Amniotic stem cell (primary cell): Measurements from ENCODE around the gene AGAP1.

Experiments used
- DNase-seq: peaks from one replicate; lab custom pipeline; 2025; lab: John Stamatoyannopoulos, UW

The AGAP1 gene

DNA sequence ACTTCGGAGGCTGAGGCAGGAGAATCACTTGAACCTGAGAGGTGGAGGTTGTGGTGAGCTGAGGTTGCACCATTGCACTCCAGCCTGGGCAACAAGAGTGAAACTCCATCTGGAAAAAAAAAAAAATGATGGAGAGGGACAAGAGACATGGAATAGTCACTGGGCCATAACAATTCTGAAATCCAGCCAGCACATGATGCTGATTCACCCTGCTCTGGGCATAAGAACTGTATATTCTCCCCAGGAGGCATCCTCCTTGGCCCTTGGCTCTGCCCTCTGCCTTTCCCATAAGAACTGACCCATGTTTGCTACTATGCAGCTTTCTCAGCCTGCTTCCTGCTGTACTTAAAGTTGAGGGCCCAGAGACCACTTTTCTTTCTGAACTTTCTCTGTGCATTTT lies 376.7 kb downstream of the AGAP1 start:
- no peak for DNase-seq

DNA sequence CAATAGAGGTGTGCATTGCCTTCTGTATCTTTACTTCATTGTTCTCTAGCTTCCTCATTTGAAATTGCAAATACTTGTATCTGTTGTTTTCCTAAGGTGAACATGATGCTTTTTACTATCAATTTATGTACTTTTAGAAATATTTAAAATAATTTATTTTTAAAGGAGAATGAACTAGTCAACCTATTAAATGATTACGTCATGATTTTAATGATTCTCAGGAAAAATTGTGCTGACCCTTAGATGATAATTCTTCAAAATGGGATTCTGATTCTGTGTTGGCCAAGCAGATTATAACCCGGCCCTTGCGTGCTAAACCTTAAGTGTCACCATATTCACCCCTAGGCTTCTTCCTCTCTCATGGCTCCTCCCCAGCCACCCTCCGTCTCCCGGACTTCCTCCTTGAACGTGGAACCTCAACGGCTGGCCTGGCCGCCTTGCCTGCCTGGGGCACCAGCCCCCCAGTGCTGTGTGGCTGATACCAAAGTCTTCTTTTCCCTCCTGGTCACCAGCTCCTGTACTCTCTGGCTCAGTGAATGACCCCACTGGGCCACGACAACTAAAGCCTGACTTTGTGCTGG lies 382.3 kb downstream of the AGAP1 start:
- no peak for DNase-seq

DNA sequence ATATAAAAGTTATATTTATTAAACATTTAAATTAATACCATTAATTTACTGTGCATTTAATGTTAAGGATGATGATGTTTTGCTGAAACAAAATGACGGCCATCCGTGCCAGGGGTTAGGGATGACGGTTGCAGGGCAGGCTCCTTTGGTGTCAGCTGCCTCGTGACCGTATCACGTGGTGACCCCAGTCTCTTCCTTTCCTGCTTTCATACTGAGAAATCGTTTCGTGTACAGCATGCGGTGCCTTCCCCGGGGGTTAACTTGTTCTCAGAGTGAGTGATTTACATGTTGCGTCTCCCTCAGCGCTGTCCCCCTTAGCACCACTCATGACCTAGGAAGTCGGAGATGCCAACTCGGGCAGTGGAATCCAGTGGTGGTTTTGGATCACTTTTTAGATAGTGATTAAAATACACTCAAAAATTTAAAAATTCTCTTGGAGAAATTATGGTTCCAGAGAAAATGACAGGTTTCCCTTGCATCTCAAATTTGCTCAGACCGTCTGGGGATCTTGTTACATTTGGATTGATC lies 383.5 kb downstream of the AGAP1 start:
- no peak for DNase-seq

DNA sequence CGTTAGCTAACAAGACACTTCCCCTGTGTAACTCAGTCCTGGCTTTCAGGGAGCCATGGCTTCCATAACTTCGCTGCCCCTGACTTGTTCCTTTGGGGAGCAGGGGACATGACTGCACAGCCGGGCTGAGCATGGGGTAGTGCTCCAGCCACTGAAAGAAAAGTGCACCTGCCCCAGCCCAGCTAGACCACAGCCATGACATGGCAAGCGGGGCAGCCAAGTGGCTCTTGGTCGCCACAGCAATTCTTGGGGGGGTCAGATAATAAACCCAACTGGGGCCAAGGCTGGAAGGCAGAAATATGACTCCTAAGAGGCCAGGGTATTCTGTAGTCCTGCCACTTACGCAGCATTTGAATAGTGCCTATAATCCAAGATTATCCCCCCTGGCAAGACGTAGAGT lies 385.3 kb downstream of the AGAP1 start:
- no peak for DNase-seq

DNA sequence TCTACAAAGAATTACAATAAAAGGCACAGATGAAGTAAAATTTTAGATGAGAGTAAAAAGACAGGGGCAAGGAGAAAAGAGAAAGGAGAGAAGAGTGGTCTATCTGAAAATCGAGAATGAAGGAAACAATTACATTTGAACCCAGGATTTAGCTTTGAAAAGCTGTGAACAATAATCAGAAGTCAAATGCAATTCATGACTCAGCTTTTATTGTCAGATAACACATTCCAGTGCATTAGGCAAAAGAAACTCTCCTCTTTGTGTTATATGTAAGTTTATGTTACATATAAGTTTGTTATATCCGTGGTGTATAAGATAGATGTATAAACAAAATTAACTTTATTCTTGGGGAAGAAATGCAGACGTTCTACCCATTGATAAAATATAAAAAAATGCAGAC lies 389.8 kb downstream of the AGAP1 start:
- DNase-seq = no peak

DNA sequence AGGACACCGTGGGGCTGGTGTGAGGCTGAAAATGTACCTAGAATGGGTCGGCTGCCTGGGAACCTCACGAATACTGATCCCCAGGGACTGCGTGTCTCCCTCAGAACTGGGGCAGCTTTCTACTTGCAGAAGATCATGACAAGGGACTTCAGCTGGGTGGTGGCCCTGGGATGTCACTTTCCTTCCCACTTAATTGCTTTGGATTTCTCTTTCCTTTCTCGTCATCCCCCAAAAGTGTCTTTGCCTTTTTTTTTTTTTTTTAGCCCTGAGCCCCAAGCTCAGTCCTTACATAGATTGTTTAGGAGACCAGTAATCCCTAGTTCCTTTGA lies 395.4 kb downstream of the AGAP1 start:
- DNase-seq = no peak

DNA sequence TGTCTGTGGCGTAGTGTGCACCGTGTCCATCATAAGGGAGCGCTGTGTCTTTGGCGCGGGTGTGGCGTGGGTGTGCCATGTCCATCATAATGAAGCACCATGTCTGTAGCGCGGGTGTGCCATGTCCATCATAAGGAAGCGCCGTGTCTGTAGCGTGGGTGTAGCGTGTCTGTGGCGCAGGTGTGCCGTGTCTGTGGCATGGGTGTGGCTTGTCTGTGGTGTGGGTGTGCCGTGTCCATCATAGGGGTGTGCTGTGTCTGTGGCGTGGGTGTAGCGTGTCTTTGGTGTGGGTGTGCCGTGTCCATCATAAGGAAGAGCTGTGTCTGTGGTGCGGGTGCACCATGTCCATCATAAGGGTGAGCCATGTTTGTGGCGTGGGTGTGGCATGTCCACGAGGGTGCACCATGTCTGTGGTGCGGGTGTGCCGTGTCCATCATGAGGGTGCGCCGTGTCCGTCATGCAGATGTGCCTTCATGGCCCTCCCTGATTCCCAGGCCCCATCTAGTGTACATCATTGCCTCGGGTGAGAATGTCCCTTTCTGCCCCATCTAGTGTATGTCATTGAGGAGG lies 399.4 kb downstream of the AGAP1 start:
- no peak for DNase-seq

DNA sequence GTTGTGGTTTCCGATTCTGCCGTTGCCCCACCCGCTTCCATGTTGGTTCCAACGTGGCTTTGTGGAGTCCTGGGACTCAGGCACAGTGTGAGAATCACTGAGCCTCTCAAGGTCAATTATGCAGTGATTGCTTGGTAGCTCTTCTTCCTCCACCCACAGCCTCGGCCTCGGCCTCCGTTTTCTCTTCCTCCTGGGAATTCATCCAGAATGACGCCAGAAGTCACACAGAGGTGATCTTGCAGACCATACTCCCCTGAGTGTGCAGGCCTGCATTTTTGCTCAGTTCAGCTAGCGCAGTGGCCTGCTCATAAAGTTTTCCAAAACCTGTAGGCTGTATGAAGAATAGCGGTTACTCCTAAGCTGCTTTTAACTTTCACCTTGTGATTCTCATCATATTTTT lies 401.0 kb downstream of the AGAP1 start:
- DNase-seq = no peak

DNA sequence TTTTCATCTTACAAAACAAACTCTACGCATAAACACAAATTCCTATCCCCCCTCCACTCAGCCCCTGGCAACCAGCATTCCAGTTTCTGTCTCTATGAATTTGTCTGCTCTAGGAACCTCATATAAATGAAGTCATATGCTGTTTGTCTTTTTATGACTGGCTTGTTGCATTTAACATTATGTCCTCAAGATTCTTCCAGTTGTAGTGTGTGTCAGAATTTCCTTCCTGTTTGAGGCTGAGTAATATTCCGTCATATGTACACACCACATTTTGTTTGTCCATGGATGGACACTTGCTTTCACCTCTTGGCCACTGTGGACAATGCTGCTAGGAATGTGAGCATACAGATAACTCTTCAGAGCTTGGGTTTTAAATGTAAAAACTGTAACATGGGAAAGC lies 402.2 kb downstream of the AGAP1 start:
- DNase-seq = no peak

DNA sequence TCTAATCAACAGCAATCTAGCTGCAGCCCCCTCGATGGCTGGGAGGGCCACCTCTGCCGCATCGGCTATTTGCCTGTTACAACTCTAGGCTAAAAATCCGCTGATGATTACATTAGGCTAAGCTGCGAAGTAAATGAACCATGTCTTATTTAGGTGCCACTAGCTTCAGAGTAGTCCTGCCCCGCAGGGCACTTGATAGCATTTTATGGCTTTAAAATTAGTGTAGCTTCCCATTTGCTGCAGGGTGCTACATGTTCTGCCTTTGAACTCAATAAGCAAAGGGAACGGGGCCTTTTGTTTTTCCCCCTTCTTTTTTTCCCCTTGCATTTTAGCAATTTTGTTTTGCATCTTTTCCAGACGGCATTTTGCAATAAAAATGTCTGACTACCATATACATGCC lies 404.1 kb downstream of the AGAP1 start:
- DNase-seq = no peak

DNA sequence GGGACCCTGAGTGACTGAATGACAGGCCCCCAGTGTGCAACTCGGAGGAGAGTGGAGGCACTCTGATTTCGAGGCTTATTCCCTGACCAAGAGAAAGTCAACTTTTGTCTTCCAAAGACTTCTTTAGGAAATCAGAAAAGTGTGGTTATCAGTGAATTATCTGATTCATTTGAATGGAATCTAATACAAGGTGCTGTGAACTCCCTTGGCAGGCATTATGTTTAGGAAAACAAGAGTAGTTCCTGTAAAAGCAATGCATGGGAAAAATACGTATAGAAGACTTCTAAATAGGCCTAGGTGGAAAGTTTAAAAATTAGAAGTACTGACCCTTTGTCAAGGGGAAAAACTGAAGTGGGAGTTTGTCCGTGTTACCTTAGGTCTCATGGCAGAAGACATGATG lies 404.9 kb downstream of the AGAP1 start:
- no peak for DNase-seq

DNA sequence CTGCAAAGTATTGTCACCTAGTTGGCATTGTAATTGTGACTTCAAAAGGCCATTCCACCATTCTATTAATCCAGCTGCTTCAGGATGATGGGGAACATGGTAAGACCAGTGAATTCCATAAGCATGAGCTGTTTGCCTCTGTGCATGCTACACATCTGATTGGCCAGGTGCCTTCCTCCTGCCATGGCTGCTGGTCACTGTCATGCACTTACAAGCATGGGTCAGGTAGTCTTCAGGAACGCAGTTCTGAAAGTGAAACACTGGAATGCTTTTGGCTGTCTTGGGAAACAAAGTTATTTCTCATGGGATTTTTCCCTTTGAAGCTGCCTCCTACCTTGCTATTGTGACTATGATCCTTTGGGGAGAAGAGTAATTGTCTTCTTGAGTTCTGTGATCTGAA lies 406.8 kb downstream of the AGAP1 start:
- no peak for DNase-seq

DNA sequence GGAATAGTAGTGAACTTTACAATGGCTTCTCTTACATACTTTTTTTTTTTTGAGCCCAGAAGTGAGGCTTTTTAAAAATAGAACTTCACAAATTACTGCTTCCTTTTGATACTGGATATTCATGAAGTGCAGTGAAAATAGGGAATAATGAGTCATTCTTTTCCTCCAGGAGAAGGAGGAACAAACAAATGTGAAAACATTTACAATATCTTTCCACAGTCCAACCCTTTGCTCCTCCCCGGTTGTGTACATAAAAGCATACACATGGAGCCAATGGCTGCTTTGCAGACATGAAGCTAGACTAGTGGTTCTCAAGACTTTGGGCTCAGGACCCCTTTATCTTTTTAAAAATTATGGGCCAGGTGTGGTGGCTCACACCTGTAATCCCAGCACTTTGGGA lies 407.4 kb downstream of the AGAP1 start:
- no peak for DNase-seq

DNA sequence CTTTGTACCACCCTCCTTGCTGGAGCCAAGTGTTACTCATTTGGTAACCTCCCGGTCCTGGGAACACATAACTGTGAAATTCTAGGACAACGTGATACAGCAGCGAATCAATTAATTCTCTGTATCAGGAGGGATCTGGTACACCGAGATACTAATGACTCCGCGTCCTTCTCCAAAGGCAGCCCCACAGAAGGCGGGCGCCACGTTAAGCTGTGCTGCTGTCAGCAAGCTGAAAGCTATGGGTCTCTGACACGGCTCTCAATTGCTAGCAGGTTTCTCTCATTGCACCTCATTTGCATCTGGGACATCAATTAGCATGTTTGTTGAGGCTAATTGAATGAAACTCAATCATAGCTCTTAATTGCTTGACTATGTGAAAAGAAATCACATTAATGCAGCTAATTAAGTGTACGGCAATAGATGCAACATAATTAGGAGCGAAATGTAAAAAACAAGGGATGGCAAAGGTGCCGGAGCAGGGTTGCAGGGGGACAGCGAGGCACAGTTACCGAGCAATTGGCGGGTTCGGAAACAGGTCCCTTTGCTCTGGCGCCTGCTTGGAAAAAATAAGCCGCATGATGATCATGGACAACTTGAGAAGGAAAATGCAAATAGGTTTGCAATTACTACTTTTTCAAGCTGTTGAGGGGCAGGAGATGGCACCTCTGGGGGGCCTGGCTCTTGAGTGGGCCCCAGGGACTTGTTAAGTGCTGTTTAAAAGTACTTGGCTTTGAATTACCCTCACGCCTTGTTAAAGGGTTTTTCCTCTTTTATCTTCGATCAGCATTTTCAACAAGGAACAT lies 410.1 kb downstream of the AGAP1 start:
- no peak for DNase-seq

DNA sequence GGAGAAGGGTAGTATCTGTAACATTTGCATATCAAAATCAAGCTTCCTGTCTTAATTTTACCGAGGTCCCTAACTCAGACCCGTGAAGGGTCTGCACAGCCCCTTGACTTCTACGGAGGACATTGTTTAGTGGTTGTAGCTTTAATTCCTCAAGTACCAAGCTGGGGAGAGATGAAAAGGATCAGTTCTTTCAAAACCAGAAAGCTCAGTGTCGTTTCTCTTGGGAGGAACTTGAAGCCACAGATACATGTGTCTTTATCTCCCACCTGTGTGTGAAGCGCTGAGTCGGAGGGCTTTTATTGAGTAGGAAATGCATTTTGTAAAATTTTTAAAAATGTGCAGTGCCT lies 410.7 kb downstream of the AGAP1 start:
- no peak for DNase-seq

DNA sequence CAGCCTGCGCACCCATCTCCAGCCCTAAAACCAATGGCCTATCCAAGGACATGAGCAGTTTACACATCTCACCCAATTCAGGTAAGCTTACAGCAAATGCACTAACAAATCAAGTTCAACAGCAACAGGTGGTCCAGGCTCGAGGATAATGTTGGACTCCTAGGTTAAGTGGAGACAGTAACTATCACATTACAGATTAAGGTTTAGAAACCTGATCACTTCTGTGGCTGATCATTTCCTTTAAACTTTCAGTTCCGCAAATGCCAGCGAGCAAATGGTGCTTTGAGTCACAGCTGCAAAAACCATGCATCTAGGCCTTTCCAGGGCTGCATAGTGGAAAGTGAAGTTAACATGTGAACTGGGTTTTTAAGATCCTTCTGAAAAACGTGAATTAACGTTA lies 415.0 kb downstream of the AGAP1 start:
- DNase-seq = no peak

DNA sequence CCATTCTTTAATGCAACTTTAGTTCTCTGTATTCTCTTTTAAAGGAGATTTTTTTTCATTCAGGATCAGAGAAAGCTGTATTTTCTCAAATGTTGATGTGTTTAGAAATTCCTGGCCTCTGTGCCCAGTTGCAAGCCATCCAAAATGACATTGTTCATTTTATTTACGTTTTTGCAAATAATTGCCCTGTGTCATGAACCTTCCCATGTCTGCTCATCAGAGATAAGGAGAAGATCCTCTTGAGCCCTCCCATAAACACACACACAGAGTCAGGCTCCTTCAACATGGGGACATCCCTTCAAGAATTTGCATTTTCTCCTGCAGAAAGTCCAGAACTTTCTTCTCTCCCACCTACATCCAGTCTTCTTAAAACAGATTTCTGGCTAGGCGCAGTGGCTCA lies 415.5 kb downstream of the AGAP1 start:
- DNase-seq = no peak

DNA sequence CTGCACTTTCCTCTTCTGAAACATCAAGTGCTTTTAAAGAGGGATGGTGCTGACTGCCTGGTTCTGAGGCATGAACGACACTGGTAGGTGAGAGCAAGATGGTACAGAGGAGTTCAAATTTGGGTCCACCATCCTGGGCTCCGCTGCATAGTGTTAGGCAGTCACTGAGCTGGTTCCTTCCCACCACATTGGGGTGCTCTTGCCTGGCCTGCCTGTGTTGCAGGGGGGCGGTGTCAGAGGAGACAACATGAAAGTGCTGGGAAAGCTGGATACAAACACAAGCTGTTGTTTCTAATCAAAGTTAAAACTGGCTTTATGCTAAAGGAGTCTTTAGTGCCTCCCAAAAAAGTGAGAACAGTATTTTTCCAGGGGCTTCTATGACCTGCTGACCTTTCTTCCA lies 416.2 kb downstream of the AGAP1 start:
- no peak for DNase-seq

DNA sequence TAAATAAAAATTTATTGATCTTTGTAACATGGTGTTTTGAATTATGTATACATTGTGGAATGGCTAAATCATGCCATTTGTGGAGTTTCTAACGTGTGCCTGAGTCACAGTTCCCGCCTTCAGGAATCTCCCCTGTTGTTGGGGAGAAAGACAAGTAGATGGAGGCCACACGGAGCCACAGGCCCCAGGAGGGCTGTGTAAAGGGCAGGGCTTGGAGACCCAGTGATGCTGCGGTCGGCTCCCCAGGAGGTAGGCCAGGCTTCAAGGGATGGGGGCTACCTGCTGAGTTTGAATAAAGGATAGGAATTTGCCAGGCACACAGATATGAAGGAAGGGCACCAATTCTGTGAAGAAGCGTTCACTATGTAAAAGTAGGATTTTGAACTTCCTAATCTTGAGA lies 417.3 kb downstream of the AGAP1 start:
- DNase-seq = no peak

DNA sequence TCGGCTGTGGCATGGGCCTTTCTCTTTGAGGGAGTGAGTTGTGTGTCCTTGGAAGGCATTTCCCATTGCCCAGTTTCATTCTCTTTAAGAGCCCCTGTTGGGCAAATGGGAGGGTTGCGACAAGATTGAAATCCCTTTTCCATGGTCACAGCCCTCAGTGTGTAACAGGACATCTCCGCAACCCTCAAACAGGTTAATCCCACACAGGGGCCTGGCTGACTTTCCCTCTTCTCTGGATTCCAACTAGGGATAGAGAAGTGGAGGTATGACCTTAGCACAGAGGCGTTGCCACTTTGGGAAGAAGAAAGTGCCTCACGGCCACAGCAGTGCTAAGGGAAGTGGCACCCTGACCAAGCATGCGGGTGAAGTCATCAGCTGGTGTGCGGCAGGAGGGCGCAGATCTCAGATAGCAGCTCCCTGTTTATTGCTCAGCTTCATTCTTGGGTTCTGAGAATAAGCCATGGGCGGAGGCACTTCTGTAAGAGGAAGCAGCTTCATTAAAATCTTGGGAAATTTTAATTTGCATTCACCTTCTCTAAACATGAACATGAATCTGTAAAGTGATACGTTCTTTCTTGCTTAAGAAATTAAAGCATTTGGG lies 417.9 kb downstream of the AGAP1 start:
- DNase-seq = no peak

DNA sequence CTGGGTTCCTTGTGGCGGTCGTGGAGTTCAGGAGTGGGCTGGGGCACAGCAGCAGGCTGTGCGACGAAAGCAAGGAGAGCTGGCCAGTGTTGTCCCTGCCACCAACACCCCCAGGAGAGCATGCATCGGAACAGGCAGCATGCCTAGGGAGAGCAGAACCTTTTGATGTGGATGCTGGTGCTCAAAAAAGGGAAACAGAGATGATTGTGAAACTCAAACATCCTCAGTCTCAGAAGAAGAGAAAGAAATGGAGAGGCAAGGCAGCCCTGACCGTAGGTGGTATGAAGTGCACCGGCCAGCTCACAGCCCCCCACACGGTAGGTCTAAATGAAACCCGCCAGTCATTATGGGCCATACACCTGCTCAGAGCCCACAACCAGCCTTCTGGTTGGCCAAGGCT lies 420.9 kb downstream of the AGAP1 start:
- no peak for DNase-seq

DNA sequence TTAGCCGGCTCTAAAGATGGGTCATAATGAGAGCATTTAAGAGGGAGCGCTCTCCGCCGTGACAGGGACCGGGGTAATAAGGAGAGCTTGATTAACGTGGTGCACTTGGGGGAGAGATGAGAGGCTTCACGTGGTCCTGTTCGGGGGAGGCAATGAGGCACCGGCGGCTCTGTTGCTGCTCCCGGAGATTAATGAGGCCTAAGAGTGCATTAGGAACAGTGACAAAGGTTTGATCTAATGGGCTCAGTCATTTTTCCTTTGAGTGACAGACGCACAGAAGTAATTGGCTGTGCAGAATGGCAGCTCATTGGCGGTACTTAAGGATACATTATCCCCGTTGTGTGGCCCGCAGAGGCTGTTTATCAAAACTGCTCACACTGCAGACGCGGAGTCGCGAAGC lies 423.7 kb downstream of the AGAP1 start:
- DNase-seq = no peak

DNA sequence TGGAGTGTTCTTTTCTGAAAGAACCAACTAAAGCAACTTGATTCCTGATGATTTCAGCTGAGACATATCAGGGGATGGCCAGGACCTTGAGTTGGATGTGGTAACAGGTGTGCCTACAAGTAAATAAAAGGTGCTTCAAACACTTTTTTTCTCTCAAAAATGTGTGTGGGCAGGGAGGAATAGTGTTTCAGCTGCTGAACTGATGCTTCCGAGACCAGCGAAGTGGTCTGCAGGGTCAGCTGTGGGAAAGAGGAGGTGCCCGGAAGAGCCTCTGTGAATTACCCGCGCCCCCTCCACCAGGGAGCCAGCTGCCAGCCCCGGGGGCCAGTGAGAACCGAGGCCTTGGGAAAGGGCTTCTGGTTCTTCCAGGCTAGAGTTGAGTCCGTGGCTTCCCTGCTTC lies 425.0 kb downstream of the AGAP1 start:
- no peak for DNase-seq
